Hepatic stellate cell (primary cell): Measurements from ENCODE around the gene NTN4.
"Not testable (repeated sequence)": the region's sequence is repeated elsewhere in the genome, so short reads cannot be mapped to it uniquely, and the experiment has no call there.

Source experiments
- DNase-seq: peaks from one replicate; pipeline ENCODE4 v3.0.0; 2011; ENCODE audit warnings: low spot score

The NTN4 gene

DNA sequence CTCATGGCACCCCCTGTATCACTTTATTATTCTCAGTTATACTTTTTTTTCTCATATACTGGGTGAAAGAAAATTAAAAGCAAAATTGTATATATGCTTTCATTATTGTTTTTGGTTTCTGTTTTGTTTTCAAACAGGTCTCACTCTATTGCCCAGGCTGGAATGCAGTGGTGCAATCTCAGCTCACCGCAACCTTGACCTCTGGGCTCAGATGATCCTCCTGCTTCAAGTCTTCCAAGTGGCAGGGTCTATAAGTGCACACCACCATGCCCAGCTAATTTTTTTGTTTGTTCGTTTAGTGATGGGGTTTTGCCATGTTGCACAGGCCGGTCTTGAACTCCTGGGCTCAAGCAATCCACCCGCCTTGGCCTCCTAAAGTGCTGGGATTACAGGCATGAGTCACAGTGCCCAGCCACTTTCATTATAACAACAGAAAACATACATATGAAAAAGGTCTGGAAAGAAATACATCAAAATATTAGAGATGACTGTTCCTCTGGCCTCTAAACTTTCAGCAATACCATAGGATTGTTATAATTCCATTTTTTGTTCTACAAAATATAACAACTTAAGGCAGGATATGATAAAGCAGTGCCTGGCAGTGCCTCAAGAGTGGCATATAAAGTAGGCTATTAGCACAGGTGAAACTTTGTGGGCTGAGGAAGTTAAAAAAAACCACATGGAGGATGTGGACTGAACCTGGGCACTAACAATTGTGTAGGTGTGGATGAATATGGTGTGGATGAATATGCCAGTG lies 5.8 kb upstream of the NTN4 start:
- DNase-seq: no peak

DNA sequence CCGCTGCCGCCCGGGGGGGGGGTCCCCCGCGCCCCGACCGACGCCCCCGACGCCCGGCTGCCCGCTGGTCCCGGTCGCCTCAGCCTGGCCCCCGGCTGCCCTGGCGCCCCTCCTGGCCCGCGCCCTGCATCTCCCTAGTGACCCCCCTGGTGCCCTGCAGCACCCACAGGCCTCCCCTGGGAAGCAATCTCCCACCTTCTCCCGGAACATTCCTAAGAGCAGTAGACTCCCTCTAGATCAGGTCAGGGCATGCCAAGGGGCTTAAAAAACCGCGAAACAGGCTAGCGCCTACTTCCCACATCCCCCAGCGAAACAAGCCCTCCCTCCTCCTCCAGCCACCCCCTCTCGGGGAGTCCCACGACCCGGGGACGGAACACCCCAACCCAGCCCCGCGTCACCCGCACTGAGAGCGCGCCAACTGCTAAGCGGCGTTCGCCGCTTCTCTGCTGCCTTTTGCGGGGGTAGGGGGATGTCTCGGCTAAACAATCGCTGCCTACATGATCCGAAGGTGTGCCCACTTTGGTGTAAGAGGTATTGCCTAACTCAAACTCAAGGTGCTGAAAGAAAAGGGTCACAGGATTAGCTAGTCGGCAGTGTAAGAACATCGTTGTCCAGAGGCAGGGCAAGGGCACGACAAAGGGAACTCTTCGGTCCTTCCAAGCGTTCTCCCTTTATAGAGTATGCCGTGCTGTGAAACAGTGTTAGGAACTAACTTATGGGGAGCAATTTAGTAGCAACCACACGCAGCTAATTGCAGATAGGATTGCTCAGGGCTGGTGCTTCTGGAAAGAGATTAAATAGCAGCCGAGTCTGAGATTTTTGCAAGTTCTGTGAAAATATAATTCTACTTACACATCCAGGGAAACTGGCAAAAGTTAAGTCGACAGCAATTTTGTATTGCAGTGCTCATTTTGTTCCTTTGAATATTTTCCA lies 619 bp upstream of the NTN4 start:
- DNase-seq: peak; percentile 67

DNA sequence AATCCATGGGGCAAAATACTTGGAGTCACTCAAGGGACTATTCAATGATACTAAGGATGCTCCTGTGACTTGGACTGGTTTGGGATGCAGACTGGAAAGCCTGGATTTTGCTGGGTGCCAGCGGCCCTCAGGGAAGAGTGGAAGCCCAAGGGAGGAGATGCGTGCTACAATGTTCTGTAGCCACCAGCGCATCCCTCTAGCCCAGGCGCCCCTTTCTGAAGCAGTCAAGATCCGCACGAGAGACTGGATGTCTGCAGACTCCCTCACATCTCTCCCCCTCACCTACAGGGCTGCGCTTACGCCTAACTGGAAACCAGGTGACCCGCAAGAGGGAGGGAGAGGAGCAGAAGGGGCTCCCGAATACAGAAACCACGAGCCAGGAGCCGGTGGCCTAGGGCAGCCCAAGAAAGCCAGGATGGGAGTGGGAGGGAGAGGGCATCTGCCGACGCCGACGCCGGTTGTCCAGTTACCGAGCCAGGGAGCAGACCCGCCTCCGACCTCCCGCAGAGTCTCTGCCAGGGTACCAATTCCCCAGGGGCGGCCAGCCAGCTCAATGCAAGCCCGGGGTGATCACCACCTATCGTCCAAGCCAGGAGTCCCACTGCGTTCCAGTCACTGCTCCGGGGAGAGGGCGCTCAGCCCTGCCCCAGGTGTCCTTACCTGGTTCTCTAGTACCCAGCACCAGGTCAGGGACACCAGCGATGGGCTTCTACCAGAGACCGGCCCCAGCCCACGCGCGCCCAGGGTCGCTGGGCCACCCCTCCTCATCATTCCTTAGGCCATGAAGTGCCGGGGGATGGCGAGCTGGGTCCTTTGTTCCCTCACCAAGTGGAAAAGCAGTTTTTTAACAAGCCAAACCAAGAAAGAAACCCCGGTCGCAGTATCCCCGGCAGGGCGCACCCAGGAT lies 1.2 kb downstream of the NTN4 start:
- DNase-seq: peak; percentile 31

DNA sequence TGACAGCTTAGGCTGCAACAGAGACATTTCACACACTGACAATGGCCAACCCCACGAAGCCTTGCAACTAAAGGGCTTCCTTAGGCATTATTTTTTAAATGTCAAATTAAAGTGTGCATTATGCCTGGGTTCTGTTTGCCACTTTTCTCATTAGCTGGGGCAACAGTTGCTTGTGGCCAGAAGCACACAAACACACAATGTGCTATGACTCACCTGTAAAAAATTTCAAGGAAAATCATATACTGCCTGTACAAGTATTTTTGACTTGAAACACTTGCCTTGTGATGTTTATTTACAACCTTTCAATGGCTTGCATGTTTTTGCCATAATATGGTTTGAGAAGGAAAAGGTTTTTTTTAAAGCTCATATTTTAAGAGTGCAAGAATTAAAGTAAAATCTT lies 1.9 kb downstream of the NTN4 start:
- peak; percentile 42 for DNase-seq

DNA sequence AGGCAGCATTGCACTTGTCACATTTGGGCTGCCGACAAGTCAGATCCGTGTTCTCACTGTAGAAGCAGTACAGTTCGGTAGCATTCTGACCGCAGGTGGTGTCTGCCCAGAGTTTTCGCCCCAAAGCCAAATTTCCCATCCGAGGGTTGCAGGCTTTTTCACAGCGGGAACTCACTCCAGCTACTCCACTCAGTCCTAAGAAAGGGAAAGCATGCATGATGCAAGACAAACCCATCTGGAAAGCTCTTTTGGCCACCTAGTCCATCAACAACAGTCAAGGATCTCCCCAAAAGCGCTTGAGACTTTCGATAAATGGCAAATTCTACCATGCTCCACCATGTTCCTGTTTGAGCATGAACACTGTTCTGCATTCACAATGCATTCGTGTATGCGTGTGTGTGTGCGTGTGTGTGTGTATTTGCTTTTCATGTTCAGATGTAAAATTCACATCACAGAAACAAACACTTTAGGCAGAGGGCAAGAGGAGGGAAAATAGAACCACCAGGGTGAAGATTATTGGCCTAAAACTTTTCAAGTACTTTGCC lies 3.2 kb downstream of the NTN4 start:
- no peak for DNase-seq

DNA sequence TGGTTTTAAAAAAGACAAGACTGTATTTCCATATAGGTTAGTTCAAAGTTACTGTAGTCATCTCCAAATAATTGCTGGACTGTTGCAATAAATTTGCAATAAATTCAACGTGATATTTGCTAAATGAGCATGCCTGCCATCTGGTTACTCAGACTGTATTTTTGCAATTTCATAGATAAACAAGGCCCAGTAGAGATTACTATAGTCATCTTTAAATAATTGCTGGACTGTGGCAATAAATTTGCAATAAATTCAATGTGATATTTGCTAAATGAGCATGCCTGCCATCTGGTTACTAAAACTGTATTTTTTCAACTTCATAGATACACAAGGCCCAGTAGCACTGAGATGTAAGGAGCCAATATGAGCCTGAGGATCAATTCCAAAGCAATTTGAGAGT lies 5.6 kb downstream of the NTN4 start:
- no peak for DNase-seq

DNA sequence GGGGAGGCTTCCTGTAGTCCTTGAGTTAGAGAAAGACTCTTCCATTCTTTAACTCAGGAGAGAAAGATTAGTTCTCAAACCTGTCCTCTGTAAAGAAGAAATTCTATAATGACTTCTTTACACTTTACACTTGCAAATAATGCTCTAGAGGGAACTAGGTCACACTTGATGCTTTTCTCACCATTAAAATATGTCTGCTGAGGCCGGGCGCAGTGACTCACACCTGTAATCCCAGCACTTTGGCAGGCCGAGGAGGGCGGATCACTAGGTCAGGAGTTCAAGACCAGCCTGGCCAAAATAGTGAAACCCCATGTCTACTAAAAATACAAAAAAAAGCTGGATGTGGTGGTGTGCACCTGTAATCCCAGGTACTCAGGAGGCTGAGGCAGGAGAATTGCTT lies 6.3 kb downstream of the NTN4 start:
- no peak for DNase-seq

DNA sequence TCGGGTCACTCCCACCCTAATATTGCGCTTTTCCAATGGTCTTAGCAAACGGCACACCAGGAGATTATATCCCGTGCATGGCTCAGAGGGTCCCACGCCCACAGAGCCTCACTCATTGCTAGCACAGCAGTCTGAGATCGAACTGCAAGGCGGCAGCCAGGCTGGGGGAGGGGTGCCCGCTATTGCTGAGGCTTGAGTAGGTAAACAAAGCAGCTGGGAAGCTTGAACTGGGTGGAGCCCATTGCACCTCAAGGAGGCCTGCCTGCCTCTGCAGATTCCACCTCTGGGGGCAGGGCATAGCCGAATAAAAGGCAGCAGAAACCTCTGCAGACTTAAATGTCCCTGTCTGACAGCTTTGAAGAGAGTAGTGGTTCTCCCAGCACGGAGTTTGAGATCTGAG lies 15.1 kb downstream of the NTN4 start:
- not testable (repeated sequence) for DNase-seq

DNA sequence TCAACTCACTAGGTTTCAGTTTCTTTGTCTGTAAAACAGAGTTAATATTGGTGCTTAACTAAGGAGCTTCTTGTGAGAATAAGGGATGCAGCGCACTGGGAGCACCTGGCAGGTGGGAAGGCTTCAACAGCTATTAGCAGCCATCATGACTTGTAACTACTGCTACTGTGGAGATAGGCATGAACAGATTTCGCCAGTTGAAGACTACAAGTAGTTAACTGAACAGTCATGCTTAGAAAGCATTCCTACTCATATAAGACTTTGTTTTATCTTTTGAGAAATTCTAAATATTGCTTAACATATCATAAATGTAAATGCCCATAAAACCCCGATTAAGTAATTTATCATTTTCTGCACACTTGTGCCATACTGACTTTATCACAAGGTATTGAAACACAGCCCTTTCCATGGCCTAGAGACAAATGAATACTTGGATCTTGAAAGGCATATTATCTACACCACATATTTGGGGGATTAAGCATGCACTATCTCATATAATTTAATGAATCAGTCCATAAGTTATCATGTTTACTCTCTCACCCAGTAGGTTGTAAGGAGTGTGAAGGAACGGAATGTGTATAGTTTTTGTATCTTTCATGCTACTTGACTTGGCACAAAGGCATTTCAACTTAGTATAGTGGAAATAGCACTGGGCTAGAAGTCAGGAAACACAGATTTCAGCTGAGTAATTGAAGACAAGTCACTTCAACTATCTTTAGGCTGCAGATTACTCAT lies 16.1 kb downstream of the NTN4 start:
- no peak for DNase-seq

DNA sequence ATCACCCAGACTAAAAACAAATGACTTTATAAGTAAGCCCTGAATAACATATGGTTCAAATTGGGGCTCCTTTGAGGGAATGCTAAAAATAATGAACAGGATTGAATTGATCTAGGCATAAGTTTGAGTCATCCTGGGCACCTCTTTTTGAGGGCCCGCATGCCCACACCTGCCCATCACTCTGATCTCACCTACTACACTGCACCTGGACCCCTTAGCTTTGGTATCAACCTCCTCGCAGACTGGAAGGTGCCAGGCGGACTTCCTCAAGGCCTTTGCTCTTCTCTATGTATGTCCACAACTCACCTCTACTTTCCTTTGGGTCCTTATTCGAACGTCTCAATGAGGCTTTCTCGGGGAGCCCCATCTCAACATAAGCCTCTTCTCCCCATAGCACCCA lies 17.2 kb downstream of the NTN4 start:
- no peak for DNase-seq

DNA sequence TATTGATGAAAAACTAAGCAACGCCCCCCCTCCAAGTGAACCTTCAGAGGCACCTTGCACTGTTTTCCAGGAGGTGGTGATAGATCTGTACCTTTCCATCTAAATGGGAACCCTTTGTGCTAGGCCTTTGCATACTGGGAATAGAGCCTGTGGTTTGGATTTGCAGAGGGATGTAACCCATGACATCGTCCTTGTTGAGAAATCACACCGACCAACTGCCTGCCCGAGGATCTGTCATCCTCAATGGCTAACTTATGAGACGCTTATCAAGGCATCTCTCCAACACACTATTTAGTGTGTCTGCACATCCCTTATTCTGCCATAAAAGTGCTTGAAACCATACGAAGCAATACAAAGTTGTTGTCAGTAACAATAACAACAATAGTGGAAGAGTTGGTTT lies 22.9 kb downstream of the NTN4 start:
- DNase-seq: no peak

DNA sequence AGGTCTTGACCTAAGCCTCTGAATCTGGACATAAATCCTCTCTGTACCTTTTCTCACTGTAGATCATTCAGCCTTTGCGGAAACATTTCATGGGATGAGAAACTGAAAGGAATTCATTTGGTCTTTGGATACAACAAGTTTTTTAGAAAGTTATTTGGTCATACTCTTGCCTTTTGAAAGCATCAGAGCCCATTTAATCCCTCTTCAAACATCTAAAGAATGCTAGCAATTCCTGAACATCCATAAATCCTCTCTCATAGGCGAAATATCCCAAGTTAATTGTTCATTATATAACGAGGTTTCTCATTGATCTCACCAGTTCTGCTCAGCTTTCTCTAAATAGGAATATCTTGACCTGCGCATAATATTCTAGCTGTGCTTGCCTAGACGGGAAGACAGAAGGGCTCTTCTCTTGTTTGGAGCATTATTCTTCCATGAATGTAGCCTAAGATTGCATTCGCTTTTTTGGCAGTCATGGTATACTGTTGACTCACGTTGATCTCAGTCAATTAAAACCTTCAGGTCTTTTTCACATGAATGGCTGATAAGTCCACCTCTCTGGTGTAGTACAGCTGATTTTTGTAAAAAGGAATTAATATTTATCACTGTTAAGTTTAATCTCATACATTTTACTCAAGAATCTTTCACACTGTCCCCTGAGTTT lies 24.1 kb downstream of the NTN4 start:
- DNase-seq: no peak

DNA sequence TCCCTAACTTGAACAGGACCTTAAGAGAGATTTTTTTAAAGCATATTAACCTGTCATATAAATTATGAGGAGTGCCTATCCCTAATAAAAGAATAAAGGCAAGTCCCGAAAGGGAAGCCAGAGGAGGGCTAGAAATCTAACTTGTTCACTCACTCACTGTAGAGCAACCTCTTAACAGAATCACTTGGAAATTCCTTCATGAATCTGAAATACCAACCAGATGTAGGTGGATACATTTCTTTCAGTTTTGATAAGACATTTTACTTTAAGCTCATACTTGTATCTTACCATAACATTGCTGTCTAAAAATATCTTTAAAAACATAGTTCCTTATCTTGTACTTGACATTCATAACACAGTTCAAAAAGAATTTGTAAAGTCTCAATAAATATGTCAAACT lies 25.7 kb downstream of the NTN4 start:
- no peak for DNase-seq

DNA sequence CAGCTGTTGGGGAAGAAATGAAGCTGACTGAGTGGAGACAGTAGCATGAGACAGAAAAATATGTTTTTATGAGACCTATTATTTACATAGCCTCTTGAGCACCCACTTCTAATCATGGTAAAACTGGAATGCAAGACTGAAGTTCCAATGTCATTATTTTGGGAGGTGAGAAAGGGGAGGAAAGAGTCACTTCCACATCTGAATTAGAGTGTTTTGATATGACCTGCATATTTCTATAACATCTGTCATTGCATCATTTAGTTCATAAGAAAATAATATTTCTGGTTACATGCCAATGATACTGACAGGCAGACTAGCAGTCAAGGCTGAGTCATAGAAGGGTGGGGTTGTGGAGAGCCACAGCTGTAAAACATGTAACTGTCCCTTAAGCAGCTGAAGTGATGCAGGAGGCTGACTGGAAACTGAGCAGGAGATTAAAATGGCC lies 26.7 kb downstream of the NTN4 start:
- DNase-seq: peak; percentile 86

DNA sequence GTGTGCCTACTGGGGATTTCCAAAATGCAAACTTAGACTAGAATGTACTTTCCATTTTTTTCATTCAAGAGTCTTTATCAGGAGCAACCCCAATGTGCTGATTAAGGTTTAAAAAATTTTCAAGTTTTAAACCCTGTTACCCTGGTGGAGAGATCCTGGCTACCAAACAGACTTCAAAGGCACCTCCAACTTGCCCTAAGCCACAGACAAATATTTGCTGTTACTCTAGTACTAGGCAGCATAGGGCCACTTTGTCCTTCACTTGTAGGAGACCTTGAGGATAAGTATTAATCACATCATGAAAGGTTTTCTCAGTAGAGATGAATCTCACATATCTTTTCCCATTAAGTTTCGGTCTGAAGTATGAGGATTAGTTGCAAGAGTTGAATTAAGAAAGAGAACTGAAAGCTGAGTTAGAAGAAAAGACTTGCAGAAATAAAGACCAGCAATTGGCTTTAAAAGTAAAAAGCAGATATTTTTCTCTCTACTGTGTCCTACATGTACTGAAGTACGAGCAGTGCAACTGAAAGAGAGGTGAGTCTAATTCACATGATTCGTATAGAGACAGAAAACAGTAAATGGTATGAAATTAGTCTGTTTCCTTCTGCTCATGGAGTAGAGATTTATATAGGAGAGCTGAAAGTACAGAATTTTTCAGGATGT lies 28.3 kb downstream of the NTN4 start:
- DNase-seq: no peak

DNA sequence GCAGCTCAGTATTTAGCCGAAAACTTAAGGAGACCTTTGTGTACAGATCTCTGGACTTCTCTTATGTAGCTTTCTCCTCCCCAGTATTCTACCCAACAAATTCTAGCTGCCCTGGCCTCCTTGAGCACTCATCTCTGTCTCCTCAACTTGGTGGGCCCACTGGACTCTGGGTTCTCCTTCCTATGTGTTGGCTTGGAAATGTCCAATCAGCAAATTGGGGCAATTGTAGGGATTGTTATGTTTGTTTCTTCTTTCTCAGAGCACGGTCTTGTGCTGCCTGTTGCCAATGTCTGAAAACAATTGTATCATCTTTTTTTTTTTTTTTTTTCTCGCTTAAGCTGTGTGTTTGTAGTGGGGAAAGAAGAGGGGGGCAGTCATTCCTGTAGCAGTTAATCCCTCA lies 30.2 kb downstream of the NTN4 start:
- DNase-seq: no peak

DNA sequence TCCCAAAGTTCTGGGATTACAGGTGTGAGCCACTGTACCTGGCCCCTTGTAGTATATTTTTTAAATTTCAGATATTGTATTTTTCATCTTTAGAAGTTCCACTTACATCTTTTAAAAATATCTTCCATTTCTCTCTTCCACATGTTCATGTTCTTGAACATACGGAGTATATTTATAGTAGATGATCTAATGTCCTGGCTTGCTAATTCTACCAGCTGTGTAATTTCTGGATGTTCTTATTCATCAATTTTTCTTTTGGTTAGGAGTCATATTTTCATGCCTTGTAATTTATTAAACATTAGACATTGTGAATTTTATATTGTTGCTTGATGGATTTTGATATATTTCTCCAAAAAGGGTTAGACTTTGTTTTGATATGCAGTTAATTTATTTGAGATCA lies 30.8 kb downstream of the NTN4 start:
- DNase-seq: no peak

DNA sequence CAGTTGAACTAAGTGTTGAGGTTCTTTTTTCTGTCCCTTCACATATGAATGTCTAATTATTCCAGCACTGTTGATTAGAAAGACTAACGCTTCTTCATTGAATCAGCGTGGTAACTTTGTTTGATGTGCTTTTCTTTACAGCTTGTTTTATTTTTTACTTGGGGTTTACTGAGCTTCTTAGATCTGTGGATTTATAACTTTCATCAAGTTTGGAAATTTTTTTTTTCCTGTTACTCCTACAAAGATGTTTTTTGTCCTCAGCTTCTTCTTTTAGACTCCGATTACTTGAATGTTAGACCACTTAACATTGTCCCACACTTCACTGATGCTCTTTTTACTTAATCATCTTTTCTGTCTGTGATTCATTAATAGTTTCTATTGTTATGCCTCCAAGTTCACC lies 31.5 kb downstream of the NTN4 start:
- DNase-seq: no peak

DNA sequence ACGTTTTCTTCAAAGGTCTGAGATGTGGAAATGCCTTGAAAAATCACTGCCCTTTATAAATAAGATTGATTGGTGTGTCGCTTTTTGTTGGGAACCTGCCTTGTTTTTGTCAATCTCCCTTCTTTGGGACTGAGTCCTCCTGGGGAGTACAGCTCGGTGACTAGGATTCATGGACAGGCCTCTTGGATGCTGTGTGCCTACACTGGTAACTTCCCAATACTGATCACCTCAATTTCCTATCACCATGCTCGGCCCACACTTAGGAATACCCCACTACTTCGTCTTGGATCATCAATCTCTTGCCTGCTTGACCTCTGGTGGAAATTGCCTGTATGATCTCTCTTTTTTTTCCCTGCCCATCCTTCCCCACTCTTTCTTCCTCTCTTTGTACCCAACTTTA lies 34.2 kb downstream of the NTN4 start:
- no peak for DNase-seq

DNA sequence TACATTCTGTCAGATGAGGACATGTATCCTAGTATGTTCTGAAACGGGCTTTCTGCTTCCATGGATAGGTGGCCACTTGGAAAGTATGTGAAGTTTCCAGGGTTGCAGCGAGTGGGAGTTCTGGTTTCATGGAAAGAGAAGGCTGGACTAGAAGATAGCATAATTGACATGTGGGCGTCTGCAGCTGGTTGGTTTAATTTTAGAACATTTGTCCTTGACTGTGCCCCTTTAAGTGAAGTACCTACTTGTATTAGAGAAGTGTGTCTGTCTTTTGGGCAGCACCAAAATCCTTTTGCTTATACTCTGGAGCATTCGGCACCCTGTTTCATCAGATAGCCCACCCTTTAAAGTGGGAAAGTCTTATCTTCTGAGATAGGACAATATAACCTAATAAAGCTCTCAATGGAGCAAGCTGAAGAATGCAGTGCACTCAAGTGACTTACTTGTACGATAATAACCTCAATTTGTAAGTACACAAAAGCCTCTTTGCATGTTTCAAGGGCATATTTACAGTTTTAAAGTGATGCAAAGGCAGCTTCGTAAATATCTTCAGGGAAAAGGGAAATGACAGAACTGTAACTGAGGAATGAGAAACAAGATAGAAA lies 35.2 kb downstream of the NTN4 start:
- no peak for DNase-seq
